Measurements from ENCODE around the gene TRIM9. TPM values are rescaled to one million over a fixed set of nuclear protein-coding genes. Genes with fewer than 3 reads are reported as not detected.

Gene TRIM9
- 0.21 TPM in 1 of 2 replicates, not detected in the other for total RNA-seq

GRCh38 chr14:51094901-51095853 lies at the start of gene TRIM9:
Gene TRIM9 (minus strand): TSS chr14:51095105. CDS start chr14:51094939, 166 bp downstream.

GRCh38 chr14:50943943-50944646 lies 150.8 kb downstream of the TRIM9 start, which contains the start of gene PYGL:
Gene PYGL (minus strand): TSS chr14:50944483. CDS start chr14:50944403, 80 bp downstream.

Other genes with a start within 250 kb of the TRIM9 start
- gene ABHD12B, start 223.1 kb downstream of the TRIM9 start, total RNA-seq, result not detected in 2 replicates
- gene PYGL, start 150.6 kb downstream of the TRIM9 start, total RNA-seq, result 110 and 112 TPM in 2 replicates
- gene TMX1, start 145.1 kb upstream of the TRIM9 start, total RNA-seq, result 47.7 and 52.2 TPM in 2 replicates